ENCODE results near the gene GLG1.

DNA sequence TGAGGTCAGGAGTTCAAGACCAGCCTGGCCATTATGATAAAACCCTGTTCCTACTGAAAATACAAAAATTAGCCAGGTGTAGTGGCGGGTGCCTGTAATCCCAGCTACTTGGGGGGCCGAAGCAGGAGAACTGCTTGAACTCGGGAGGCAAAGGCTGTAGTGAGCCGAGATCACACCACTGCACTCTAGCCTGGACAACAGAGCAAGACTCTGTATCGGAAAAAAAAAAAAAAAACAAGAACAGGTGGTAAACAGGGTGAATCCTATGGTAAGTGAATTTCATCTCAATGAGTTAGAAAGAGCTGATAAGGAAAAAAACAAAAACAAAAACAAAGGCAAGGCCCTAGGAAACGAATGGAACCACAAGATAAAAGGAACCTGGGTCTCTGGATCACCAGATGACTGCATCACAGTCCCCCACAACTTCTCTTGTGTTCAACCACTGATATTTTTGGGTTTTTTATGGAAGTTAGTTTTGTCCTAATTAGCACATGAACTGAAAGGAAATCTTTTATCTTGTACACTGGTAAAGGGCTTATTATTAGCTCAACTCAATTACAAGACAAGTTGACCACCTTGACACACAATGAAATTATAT lies 21.0 kb downstream of the GLG1 start:
- TF ChIP-seq POLR2AphosphoS5 (IDR thresholded peaks at IDR 0.05; ENCODE audit: low read depth, low read length) (no peak), POLR2A (IDR thresholded peaks at IDR 0.05; ENCODE audit: low read depth, low read length) (no peak)

All from GM12891 (cell line).